Stomach (tissue), 9 donors: ENCODE data around the gene LRRC4C. TPM values are rescaled to one million over a fixed set of nuclear protein-coding genes. Genes with fewer than 3 reads are reported as not detected.
"Not testable (repeated sequence)": the region's sequence is repeated elsewhere in the genome, so short reads cannot be mapped to it uniquely, and the experiment has no call there.

Experiments
- DNase-seq, 2 donors: peaks; one replicate each; pipeline versions ENCODE4 v3.0.0 to v3.0.0-alpha.2; 2013 to 2019
- H3K27ac ChIP-seq, 5 donors: fragments of 200-600 bp in 4 of 5; sonication (generic) in 4 of 5; one replicate each; pipeline ENCODE4 v1.5.1; 2013 to 2019; ENCODE audit warnings: mild to moderate bottlenecking in 1 of 5, moderate library complexity in 1 of 5
- H3K27me3 ChIP-seq, 3 donors: fragments of 200-600 bp; sonication (generic); one replicate each; pipeline ENCODE4 v1.5.1; 2017 to 2019; ENCODE audit warnings: mixed run types in 1 of 3
- H3K36me3 ChIP-seq, 4 donors: fragments of 200-600 bp; sonication (generic); 1 replicate in 3 of 4; 2 replicates in 1 of 4; pipeline ENCODE4 v1.5.1; 2016 to 2019
- H3K4me1 ChIP-seq, 4 donors: fragments of 200-600 bp; sonication (generic); one replicate each; pipeline ENCODE4 v1.5.1; 2016 to 2019
- H3K4me3 ChIP-seq, 4 donors: fragments of 200-600 bp; sonication (generic) in 3 of 4; one replicate each; pipeline ENCODE4 v1.5.1; 2016 to 2019; ENCODE audit warnings: mild to moderate bottlenecking in 1 of 4
- H3K9me3 ChIP-seq, 4 donors: fragments of 200-600 bp; sonication (generic); one replicate each; pipeline ENCODE4 v1.5.1; 2016 to 2019
- EP300 ChIP-seq: sonication (generic); formaldehyde crosslinking; IDR thresholded peaks from one replicate; pipeline ENCODE4 v1.6.1; 2017; ENCODE audit warnings: antibody characterized with exemption
- POLR2A ChIP-seq, 4 donors: fragments of 450-650 bp; IDR thresholded peaks; one replicate each; pipeline ENCODE4 v1.6.1; 2016; ENCODE audit warnings: antibody characterized with exemption in 4 of 4, control low read depth in 2 of 4, mild to moderate bottlenecking in 1 of 4, moderate library complexity in 1 of 4
- POLR2AphosphoS5 ChIP-seq, 3 donors: sonication (generic); formaldehyde crosslinking; IDR thresholded peaks; one replicate each; pipeline ENCODE4 v1.6.1; 2016; ENCODE audit warnings: antibody characterized with exemption in 3 of 3
- WGBS, 5 donors: extraction: QIAGEN DNeasy Blood & Tissue Kit in 3 of 5; methylation state at CpG; one replicate each; pipeline versions ENCODE4 v1.1.5 to v1.1.7; 2013 to 2018; 5-methylcytosine and 5-hydroxymethylcytosine counted together
- intact Hi-C: fragments of 100-400 bp; cut with DNase I; formaldehyde crosslinking; loops from one replicate; pipeline ENCODE4 v1.15.1; 2023; ENCODE audit warnings: low total_unique reads
- polyA plus RNA-seq, 3 donors: library from polyadenylated mRNA; stranded (reverse); fragments of 200-250 nt; gene quantifications; one replicate each; pipeline ENCODE4 v1.2.3, GENCODE V29; 2013
- total RNA-seq, 5 donors: library from RNA; depleted of rRNA; stranded (reverse); fragments of >200 nt; gene quantifications; one replicate each; pipeline versions ENCODE4 v1.1.0 to v1.2.3, GENCODE V29; 2014 to 2016
- TF ChIP-seq, protein P1 (sequence below), 7 experiments: fragments of 450-650 bp in 4 of 7; fragments of 200-600 bp in 3 of 7; sonication (generic) in 3 of 7; IDR thresholded peaks; one replicate each; pipeline ENCODE4 v1.5.1; 2016 to 2019; ENCODE audit warnings: antibody characterized with exemption in 7 of 7, control low read depth in 2 of 7, mild to moderate bottlenecking in 1 of 7
- donor health status: healthy with polysubstance abuse.
- donor health status: Bipolar disorder and iron deficiency.
- donor health status: healthy.

The LRRC4C gene
- total and polyA plus RNA-seq, 8 donors, result 0.31 to 3.3 (median 0.45) TPM; not detected in 4

DNA sequence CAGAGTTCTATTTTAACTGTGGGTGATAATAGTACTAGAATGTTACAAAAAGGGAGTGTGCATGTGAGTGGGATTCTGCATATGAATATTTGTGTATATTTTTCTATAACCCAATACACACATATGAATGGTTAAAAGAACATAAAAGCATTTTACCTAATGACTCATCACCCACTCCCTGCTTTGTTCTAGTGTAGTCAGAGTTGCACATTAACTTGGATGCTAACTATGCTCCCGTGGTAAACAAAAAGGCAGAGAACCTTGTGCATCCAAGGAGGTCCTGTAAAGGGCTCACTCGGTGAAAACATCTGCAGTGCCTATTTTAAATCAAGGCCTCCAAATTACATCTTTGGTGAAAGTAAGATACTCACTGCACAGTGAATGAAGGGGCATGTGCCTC is 1289.4 kb downstream of the LRRC4C start:
- no peak for TF ChIP-seq POLR2A (IDR thresholded peaks at IDR 0.05)
- TF ChIP-seq, protein P1, sequence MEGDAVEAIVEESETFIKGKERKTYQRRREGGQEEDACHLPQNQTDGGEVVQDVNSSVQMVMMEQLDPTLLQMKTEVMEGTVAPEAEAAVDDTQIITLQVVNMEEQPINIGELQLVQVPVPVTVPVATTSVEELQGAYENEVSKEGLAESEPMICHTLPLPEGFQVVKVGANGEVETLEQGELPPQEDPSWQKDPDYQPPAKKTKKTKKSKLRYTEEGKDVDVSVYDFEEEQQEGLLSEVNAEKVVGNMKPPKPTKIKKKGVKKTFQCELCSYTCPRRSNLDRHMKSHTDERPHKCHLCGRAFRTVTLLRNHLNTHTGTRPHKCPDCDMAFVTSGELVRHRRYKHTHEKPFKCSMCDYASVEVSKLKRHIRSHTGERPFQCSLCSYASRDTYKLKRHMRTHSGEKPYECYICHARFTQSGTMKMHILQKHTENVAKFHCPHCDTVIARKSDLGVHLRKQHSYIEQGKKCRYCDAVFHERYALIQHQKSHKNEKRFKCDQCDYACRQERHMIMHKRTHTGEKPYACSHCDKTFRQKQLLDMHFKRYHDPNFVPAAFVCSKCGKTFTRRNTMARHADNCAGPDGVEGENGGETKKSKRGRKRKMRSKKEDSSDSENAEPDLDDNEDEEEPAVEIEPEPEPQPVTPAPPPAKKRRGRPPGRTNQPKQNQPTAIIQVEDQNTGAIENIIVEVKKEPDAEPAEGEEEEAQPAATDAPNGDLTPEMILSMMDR (IDR thresholded peaks at IDR 0.05), result no peak
- no peak for TF ChIP-seq EP300
- no peak for TF ChIP-seq POLR2AphosphoS5 (IDR thresholded peaks at IDR 0.05)
- Histone ChIP-seq H3K4me1 (no peaks in the 10 kb centered on the region), H3K36me3 (no peaks in the 10 kb centered on the region), H3K9me3 (peaks cover 0 to 7% (median 3%) of the 10 kb centered on the region in 4 donors), H3K4me3 (no peak overlapping the region), H3K27ac (no peak overlapping the region), H3K27me3 (no peaks in the 10 kb centered on the region)
- 21 to 48% (median 29%) methylated on average over 2 of the region's 2 CpGs for WGBS, 5 donors
- intact Hi-C loops, result no loop called here
- DNase-seq, result no peak

DNA sequence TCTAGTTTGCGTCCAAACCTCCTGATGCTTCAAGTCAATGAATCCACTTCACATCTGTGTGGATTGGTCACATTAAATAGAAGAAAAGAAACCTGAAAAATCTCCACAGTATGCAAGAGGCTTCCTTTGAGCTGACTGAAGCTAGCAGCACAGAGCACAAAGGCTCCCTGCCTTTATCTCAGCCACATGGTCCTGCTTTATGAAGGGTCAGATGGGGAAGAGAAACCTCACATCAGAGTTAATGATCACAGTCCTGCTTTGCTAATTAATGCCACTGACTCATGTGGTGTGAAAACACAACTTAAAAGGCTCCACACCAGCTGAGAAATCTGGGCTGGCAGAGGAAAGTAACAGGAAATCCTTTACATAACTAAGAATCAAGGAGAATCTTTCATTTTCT is 1291.0 kb downstream of the LRRC4C start:
- 82 to 92% (median 91%) methylated on average over 1 of the region's 1 CpG for WGBS, 5 donors
- no peak for TF ChIP-seq POLR2AphosphoS5 (IDR thresholded peaks at IDR 0.05)
- TF ChIP-seq EP300, result no peak
- Histone ChIP-seq H3K27me3 (no peaks in the 10 kb centered on the region), H3K9me3 (peaks cover 0 to 7% (median 3%) of the 10 kb centered on the region in 4 donors), H3K4me1 (no peaks in the 10 kb centered on the region), H3K4me3 (no peak overlapping the region), H3K27ac (no peak overlapping the region), H3K36me3 (no peaks in the 10 kb centered on the region)
- no peak for DNase-seq
- intact Hi-C loops, result no loop called here

DNA sequence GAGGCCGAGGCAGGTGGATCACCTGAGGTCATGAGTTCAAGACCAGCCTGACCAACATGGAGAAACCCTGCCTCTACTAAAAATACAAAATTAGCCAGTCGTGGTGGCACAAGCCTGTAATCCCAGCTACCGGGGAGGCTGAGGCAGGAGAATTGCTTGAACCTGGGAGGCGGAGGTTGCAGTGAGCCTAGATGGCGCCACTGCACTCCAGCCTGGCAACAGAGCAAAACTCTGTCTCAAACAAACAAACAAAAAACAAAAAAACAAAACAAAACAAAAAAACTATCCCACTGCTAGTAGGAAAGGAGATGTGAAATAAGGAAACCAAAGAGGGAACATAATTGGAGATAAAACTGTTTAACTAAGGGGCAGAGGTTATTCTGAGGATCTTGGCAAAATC is 1291.6 kb downstream of the LRRC4C start:
- WGBS, 5 donors, result 92 to 94% (median 92%) methylated on average over 5 of the region's 5 CpGs

DNA sequence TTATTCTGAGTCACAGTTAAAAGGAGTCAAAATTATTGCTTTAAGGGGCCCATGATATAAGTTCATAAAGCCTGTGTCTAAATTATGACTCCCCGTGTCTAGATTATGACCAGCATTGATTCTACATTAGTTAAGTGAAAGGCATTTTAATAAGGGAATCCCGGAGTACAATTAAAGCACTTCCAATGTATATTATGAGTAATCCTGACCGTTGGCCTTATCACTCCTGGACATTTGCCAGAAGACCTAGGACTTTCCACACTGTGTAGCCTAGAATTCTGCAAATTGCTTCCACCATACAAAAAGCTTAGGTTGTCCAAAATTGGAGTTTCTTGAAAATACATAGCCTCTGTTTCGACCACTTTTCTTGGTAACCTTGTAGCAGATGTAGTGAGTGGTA is 1292.6 kb downstream of the LRRC4C start:
- TF ChIP-seq, protein P1 (IDR thresholded peaks at IDR 0.05), result no peak
- TF ChIP-seq EP300 (no peak), POLR2AphosphoS5 (IDR thresholded peaks at IDR 0.05) (no peak), POLR2A (IDR thresholded peaks at IDR 0.05) (no peak)
- intact Hi-C loops, result no loop called here
- Histone ChIP-seq H3K9me3 (peaks cover 0 to 7% (median 3%) of the 10 kb centered on the region in 4 donors), H3K36me3 (no peaks in the 10 kb centered on the region), H3K27me3 (no peaks in the 10 kb centered on the region), H3K27ac (no peak overlapping the region), H3K4me3 (no peak overlapping the region), H3K4me1 (peaks cover 0 to 6% (median 2%) of the 10 kb centered on the region in 4 donors)
- 39 to 47% (median 44%) methylated on average over 4 of the region's 4 CpGs for WGBS, 5 donors
- no peak for DNase-seq

More for the DNA sequence above, 1291.6 kb downstream of the LRRC4C start:
- H3K36me3 ChIP-seq, DNase-seq, H3K9me3 ChIP-seq, H3K4me3 ChIP-seq, intact Hi-C loops, H3K27ac ChIP-seq, H3K4me1 ChIP-seq, H3K27me3 ChIP-seq: not testable (repeated sequence)

DNA sequence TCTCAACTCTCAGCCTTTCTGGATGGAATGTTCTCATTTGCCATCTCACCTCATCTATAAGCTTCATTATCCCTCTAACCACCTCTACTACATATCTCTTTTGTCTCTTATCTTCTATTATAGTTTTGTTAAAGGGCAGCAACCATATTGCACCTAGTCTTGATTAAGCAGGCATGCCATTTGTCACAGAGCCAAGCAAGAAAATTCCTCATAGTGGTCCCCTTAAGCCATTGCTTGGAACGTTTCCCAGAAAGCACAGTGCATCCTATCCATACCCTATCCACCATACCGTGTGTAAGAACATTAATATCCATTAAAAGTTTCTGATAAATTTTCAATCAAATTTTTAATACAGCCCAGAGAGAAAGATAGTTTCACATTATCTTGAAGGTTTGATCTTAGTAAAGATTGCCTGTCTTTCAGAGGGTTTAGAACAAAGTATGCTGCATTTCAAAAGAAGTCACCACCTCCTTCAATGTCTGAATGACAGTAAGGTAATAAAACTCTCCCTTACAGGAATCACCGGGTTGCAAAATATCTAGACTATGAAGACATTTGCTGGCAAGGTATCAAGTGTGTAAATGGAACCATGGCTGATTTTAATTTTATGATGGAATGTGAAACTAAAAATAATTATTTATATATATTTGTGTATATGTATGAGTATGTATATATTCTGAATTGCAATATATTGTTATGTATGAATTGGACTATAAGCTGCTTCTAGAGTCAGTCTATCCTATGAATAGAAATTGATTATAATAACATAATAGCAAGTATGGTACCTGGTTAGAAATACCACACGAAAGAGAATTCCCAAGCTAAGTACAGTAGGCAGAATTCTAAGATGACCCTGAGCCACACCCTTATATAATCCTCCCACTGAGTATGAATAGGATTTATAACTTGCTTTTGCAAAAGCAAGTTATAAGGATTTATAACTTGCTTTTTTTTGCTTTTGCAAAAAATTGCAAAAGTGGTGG is 1296.3 kb downstream of the LRRC4C start:
- Histone ChIP-seq H3K27ac (no peak overlapping the region), H3K4me3 (no peak overlapping the region), H3K9me3 (peaks cover 0 to 7% (median 3%) of the 10 kb centered on the region in 4 donors), H3K27me3 (no peaks in the 10 kb centered on the region), H3K36me3 (no peaks in the 10 kb centered on the region), H3K4me1 (peaks cover 0 to 6% (median 2%) of the 10 kb centered on the region in 4 donors)
- WGBS, 5 donors, result 33 to 50% (median 40%) methylated on average over 4 of the region's 4 CpGs
- no peak for DNase-seq
- intact Hi-C loops, result no loop called here
- no peak for TF ChIP-seq POLR2AphosphoS5 (IDR thresholded peaks at IDR 0.05)
- TF ChIP-seq, protein P1 (IDR thresholded peaks at IDR 0.05), result no peak
- no peak for TF ChIP-seq POLR2A (IDR thresholded peaks at IDR 0.05)
- TF ChIP-seq EP300, result no peak
